ENCODE data around the gene CACNG1.

The CACNG1 gene

DNA sequence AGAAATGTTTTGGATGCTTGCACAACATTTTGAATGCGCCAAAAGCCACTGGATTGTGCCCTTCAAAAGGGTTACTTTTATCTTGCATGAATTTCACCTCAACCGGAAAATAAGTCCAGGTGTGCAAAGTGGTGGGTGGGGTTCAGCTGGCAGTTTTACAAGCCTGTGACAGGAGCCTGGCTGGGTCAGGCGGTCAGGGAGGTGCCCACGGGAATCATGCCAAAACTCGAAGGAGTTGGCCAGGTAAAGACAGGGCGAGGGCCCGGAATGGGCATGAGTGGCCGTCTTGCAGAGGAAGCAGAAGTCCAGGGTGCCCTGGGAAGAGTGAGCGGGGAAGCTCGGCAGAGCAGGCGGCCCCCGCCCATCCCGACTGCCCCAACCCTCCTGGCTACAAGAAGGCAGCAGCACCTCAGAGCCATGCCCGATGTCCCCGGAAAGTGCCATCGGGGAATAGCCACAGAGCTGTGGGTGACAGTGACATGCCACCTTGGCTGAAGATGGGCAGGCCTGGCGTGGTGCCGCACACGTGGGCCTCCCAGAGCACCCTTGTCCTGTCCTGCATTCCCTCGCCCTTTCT is 19.1 kb upstream of the CACNG1 start:
- Histone ChIP-seq H3K27me3 (ENCODE audit: control insufficient read depth, insufficient read depth, low read length, poor library complexity, severe bottlenecking) (no peaks in the 10 kb centered on the region), H3K9me3 (ENCODE audit: control insufficient read depth, low read length) (no peaks in the 10 kb centered on the region), H3K4me1 (ENCODE audit: control insufficient read depth, insufficient read depth, low read length) (no peaks in the 10 kb centered on the region), H3K4me3 (ENCODE audit: insufficient read depth, low read depth, low read length) (no peak overlapping the region), H3K27ac (ENCODE audit: insufficient read depth, low read depth, low read length, poor library complexity, severe bottlenecking) (no peak overlapping the region), H3K36me3 (ENCODE audit: control insufficient read depth, insufficient read depth, low read length) (no peaks in the 10 kb centered on the region)
- WGBS, 2 experiments, result 95 to 96% methylated on average over 20 of the region's 20 CpGs

DNA sequence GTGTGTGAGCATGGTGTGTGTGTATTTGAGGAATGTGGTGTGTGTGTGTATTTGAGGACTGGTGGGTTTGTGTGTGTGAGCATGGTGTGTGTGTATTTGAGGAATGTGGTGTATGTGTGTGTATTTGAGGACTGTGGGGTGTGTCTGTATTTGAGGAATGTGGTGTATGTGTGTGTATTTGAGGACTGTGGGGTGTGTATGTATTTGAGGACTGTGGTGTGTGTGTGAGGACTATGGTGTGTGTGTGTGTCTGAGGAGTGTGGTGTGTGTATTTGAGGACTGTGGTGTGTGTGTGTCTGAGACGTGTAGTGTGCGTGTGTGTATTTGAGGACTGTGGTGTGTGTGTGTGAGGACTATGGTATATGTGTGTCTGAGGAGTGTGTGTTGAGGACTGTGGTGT is 18.0 kb upstream of the CACNG1 start:
- Histone ChIP-seq H3K4me3 (ENCODE audit: insufficient read depth, low read depth, low read length) (no peak overlapping the region), H3K4me1 (ENCODE audit: control insufficient read depth, insufficient read depth, low read length) (no peaks in the 10 kb centered on the region), H3K9me3 (ENCODE audit: control insufficient read depth, low read length) (no peaks in the 10 kb centered on the region), H3K36me3 (ENCODE audit: control insufficient read depth, insufficient read depth, low read length) (no peaks in the 10 kb centered on the region), H3K27me3 (ENCODE audit: control insufficient read depth, insufficient read depth, low read length, poor library complexity, severe bottlenecking) (no peaks in the 10 kb centered on the region), H3K27ac (ENCODE audit: insufficient read depth, low read depth, low read length, poor library complexity, severe bottlenecking) (no peak overlapping the region)
- 79 to 91% methylated on average over 2 of the region's 2 CpGs for WGBS, 2 experiments

DNA sequence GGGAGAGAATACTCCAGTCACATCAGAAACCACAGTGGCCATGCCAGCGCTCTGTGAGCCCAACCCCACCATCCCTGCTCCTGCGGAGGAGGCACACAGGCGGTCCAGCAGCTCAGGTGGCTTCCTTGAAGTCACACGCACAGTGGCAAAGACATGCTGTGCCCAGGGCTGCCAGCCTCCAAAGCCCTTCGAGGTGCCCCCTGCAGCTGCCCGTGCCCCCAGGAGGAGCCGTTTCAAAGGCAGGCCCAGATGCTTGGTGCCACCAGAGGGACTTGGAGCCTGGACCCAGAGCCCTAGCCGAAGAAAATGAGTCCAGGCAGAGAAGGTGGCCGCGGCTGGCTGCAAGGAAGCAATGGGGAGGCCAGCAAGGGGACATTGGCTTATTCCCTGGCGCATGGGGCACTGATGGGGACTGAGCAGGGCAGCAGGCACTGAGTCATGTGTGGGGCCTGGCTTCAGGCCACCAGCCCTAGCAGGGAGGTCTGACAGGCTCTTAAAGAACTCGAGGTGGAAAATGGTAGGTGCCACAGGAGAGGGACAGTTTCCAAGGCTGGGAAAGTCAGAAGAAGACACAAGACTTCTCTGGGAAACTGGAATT is 17.2 kb upstream of the CACNG1 start:
- Histone ChIP-seq H3K9me3 (ENCODE audit: control insufficient read depth, low read length) (no peaks in the 10 kb centered on the region), H3K27me3 (ENCODE audit: control insufficient read depth, insufficient read depth, low read length, poor library complexity, severe bottlenecking) (no peaks in the 10 kb centered on the region), H3K36me3 (ENCODE audit: control insufficient read depth, insufficient read depth, low read length) (no peaks in the 10 kb centered on the region), H3K27ac (ENCODE audit: insufficient read depth, low read depth, low read length, poor library complexity, severe bottlenecking) (no peak overlapping the region), H3K4me1 (ENCODE audit: control insufficient read depth, insufficient read depth, low read length) (no peaks in the 10 kb centered on the region), H3K4me3 (ENCODE audit: insufficient read depth, low read depth, low read length) (no peak overlapping the region)
- 94% methylated on average over 12 of the region's 12 CpGs for WGBS, 2 experiments

DNA sequence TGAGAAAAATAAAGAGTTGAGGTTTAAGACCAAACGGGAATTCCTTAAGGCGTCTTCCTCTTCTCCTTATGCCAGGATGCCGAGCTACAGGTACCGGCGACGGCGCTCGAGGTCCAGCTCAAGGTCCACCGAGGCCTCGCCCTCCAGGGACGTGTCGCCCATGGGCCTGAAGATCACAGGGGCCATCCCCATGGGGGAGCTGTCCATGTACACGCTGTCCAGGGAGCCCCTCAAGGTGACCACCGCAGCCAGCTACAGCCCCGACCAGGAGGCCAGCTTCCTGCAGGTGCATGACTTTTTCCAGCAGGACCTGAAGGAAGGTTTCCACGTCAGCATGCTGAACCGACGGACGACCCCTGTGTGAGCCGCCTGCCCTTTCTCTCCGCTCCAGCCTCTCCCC is 13.7 kb upstream of the CACNG1 start:
- H3K27ac ChIP-seq (ENCODE audit: insufficient read depth, low read depth, low read length, poor library complexity, severe bottlenecking), result no peak overlapping the region
- H3K4me1 ChIP-seq (ENCODE audit: control insufficient read depth, insufficient read depth, low read length), result no peaks in the 10 kb centered on the region
- no peak overlapping the region for H3K4me3 ChIP-seq (ENCODE audit: insufficient read depth, low read depth, low read length)
- no peaks in the 10 kb centered on the region for H3K36me3 ChIP-seq (ENCODE audit: control insufficient read depth, insufficient read depth, low read length)
- no peaks in the 10 kb centered on the region for H3K9me3 ChIP-seq (ENCODE audit: control insufficient read depth, low read length)
- H3K27me3 ChIP-seq (ENCODE audit: control insufficient read depth, insufficient read depth, low read length, poor library complexity, severe bottlenecking), result no peaks in the 10 kb centered on the region
- WGBS, 2 experiments, result 91 to 93% methylated on average over 21 of the region's 21 CpGs

DNA sequence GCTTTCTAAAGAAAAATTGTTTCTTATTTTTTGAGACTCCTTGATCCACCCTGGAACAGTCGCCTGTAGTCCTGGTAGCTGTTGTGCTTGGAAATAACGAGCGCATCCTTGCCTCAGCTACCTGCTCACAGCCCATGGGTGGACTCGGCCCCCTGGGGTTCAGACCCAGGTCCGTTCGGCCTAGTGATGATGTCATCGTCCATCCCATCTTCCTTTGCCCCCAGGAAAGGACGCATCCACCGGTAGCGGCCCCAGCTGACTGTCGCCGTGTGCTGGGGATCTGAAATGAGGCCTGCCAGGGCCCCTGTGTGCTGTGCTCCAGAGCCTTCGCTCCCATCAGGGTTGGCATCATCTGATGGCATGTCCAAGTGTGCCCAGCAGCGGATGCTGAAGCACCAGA is 12.0 kb upstream of the CACNG1 start:
- H3K36me3 ChIP-seq (ENCODE audit: control insufficient read depth, insufficient read depth, low read length), result no peaks in the 10 kb centered on the region
- H3K27me3 ChIP-seq (ENCODE audit: control insufficient read depth, insufficient read depth, low read length, poor library complexity, severe bottlenecking), result no peaks in the 10 kb centered on the region
- H3K27ac ChIP-seq (ENCODE audit: insufficient read depth, low read depth, low read length, poor library complexity, severe bottlenecking), result no peak overlapping the region
- H3K4me3 ChIP-seq (ENCODE audit: insufficient read depth, low read depth, low read length), result no peak overlapping the region
- WGBS, 2 experiments, result 94 to 96% methylated on average over 14 of the region's 14 CpGs
- H3K4me1 ChIP-seq (ENCODE audit: control insufficient read depth, insufficient read depth, low read length), result no peaks in the 10 kb centered on the region
- H3K9me3 ChIP-seq (ENCODE audit: control insufficient read depth, low read length), result no peaks in the 10 kb centered on the region

DNA sequence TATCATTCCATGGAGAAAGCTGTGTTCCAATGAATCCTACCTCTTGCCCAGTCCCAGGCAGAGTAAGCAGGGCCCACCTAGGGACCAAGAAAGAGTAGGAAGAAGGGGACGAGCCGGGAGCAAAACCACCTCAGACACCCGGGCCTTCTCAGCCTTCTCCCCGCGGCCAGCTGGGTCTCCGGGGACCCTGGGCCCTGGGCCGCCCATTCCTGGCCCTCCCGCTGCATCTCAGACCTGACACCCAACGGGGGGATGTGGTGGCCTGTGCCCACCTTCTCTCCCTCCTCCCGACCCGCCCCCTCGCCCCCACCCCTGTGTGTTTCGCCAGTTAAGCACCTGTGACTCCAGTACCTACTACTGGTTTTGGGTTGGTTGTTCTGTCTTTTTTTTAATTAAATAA is 11.4 kb upstream of the CACNG1 start:
- Histone ChIP-seq H3K27ac (ENCODE audit: insufficient read depth, low read depth, low read length, poor library complexity, severe bottlenecking) (no peak overlapping the region), H3K27me3 (ENCODE audit: control insufficient read depth, insufficient read depth, low read length, poor library complexity, severe bottlenecking) (no peaks in the 10 kb centered on the region), H3K36me3 (ENCODE audit: control insufficient read depth, insufficient read depth, low read length) (no peaks in the 10 kb centered on the region), H3K4me3 (ENCODE audit: insufficient read depth, low read depth, low read length) (no peak overlapping the region), H3K9me3 (ENCODE audit: control insufficient read depth, low read length) (no peaks in the 10 kb centered on the region), H3K4me1 (ENCODE audit: control insufficient read depth, insufficient read depth, low read length) (no peaks in the 10 kb centered on the region)
- WGBS, 2 experiments, result 92% methylated on average over 9 to 11 of the region's 13 CpGs

DNA sequence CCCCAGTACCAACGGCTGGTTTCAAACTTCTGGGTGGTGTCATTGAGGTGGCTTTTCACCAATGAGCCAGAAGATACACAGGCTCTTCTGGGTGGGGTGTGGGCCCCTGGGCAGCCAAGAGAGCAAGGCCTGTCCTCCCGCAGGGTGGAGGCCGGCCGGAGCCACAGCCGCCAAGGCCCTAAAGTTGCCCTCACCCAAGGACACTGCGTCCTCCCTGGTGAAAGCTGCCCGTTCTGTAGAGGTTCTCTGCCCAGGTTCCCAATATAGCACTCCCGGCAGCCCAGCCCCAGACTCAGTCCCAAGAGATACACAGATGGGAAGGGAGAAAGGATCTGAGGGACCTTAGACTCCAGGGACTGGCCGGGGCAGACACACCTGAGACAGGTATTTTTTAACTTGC is 10.7 kb upstream of the CACNG1 start:
- no peak overlapping the region for H3K27ac ChIP-seq (ENCODE audit: insufficient read depth, low read depth, low read length, poor library complexity, severe bottlenecking)
- no peaks in the 10 kb centered on the region for H3K9me3 ChIP-seq (ENCODE audit: control insufficient read depth, low read length)
- H3K27me3 ChIP-seq (ENCODE audit: control insufficient read depth, insufficient read depth, low read length, poor library complexity, severe bottlenecking), result no peaks in the 10 kb centered on the region
- no peaks in the 10 kb centered on the region for H3K36me3 ChIP-seq (ENCODE audit: control insufficient read depth, insufficient read depth, low read length)
- H3K4me3 ChIP-seq (ENCODE audit: insufficient read depth, low read depth, low read length), result no peak overlapping the region
- 95% methylated on average over 9 of the region's 9 CpGs for WGBS, 2 experiments
- H3K4me1 ChIP-seq (ENCODE audit: control insufficient read depth, insufficient read depth, low read length), result no peaks in the 10 kb centered on the region

DNA sequence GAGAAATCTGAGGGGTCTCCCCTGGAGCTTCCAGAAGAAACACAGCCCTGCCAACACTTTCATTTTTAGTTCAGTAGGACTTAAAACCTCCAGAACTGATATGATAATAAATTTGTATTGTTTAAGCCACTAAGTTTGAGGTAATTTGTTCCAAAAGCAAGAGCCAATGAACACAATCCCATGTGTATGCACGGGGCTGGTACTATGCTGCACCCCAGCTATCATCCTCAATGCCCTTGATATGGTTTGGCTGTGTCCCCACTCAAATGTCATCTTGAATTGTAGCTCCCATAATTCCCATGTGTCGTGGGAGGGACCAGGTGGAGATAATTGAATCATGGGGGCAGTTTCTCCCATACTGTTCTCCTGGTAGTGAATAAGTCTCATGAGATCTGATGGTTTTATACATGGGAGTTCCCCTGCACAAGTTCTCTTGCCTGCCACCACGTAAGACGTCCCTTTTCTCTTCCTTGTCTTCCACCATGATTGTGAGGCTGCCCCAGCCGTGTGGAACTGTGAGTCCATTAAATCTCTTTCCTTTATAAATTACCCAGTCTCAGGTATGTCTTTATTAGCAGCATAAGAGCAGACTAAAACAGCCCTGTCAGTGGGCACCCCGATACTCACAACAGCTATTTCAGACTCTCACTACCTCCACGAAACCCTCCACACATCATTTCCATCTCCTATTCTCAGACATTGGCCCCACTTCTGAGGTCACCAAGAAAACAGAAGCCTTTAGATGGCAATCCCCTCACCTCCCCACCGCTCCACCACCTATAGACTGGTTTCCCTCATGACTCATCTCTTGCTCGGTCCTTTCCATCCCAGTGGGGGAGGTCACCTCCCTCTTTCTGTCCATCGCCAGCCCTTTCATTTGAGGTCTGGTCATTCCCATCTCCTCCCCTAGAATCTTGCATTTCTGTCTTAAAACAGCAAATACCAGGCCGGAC is 8.9 kb upstream of the CACNG1 start:
- Histone ChIP-seq H3K27ac (ENCODE audit: insufficient read depth, low read depth, low read length, poor library complexity, severe bottlenecking) (no peak overlapping the region), H3K36me3 (ENCODE audit: control insufficient read depth, insufficient read depth, low read length) (no peaks in the 10 kb centered on the region), H3K4me3 (ENCODE audit: insufficient read depth, low read depth, low read length) (no peak overlapping the region), H3K4me1 (ENCODE audit: control insufficient read depth, insufficient read depth, low read length) (no peaks in the 10 kb centered on the region), H3K27me3 (ENCODE audit: control insufficient read depth, insufficient read depth, low read length, poor library complexity, severe bottlenecking) (no peaks in the 10 kb centered on the region), H3K9me3 (ENCODE audit: control insufficient read depth, low read length) (no peaks in the 10 kb centered on the region)
- WGBS, 2 experiments, result 81 to 83% methylated on average over 11 of the region's 11 CpGs

DNA sequence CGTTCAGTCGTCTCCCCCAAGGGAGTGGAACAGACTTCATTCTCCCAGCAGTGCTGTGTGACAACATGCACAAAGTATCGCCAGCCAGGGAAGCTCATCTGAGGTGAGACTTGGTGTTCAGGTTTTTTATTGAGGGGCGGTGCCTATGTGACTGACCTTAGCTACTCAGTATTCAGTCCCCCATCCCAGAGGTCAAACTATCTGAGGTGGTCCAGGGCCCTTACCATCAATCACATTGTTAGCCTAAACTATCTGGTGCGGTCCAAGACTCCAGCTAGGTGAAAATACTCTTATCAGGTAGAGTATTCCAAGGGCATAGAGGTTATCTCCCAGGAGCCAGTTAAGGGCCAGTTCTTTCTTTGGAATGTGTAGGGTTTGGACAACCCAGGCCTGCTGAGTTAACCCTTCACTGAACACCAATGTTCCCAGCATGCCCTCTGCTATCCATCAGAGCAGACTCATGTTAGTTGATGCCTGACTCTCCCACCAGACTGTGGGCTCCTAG is 5.4 kb upstream of the CACNG1 start:
- peaks cover 6% of the 10 kb centered on the region for H3K4me1 ChIP-seq (ENCODE audit: control insufficient read depth, insufficient read depth, low read length)
- 73 to 74% methylated on average over 5 of the region's 5 CpGs for WGBS, 2 experiments
- no peaks in the 10 kb centered on the region for H3K36me3 ChIP-seq (ENCODE audit: control insufficient read depth, insufficient read depth, low read length)
- H3K27ac ChIP-seq (ENCODE audit: insufficient read depth, low read depth, low read length, poor library complexity, severe bottlenecking), result no peak overlapping the region
- H3K27me3 ChIP-seq (ENCODE audit: control insufficient read depth, insufficient read depth, low read length, poor library complexity, severe bottlenecking), result no peaks in the 10 kb centered on the region
- no peaks in the 10 kb centered on the region for H3K9me3 ChIP-seq (ENCODE audit: control insufficient read depth, low read length)
- H3K4me3 ChIP-seq (ENCODE audit: insufficient read depth, low read depth, low read length), result no peak overlapping the region

DNA sequence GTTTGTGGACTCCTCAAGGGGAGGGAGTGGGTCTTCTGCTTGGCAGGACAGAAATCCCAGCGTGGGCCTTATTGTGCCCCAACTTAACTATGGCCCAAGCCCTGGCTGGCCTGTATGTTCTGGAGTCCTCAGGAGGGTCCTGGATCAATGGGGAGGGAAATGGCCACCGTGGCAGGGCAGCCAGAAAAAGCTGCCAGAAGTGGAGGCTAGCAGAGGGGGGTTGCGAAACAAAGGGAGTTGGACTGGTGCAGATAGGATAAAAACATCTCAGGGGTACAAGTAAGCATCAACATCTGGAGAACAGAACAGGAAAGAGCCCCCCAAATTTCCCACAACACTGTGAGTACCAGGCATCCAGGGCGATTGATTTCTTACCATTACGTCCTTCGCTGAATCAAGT is 3.7 kb upstream of the CACNG1 start:
- Histone ChIP-seq H3K27me3 (ENCODE audit: control insufficient read depth, insufficient read depth, low read length, poor library complexity, severe bottlenecking) (no peaks in the 10 kb centered on the region), H3K4me3 (ENCODE audit: insufficient read depth, low read depth, low read length) (no peak overlapping the region), H3K4me1 (ENCODE audit: control insufficient read depth, insufficient read depth, low read length) (peaks cover 6% of the 10 kb centered on the region), H3K27ac (ENCODE audit: insufficient read depth, low read depth, low read length, poor library complexity, severe bottlenecking) (no peak overlapping the region), H3K36me3 (ENCODE audit: control insufficient read depth, insufficient read depth, low read length) (no peaks in the 10 kb centered on the region), H3K9me3 (ENCODE audit: control insufficient read depth, low read length) (no peaks in the 10 kb centered on the region)
- 92 to 93% methylated on average over 6 of the region's 6 CpGs for WGBS, 2 experiments

Measured in ectodermal cell (in vitro differentiated cells).